ENCODE results near the gene ST3GAL4. TPM values are rescaled to one million over a fixed set of nuclear protein-coding genes. Genes with fewer than 3 reads are reported as not detected.

Gene ST3GAL4
- total RNA-seq, 4 donors from 2014 or later = 11.8 to 53.3 (median 34.8) TPM

DNA sequence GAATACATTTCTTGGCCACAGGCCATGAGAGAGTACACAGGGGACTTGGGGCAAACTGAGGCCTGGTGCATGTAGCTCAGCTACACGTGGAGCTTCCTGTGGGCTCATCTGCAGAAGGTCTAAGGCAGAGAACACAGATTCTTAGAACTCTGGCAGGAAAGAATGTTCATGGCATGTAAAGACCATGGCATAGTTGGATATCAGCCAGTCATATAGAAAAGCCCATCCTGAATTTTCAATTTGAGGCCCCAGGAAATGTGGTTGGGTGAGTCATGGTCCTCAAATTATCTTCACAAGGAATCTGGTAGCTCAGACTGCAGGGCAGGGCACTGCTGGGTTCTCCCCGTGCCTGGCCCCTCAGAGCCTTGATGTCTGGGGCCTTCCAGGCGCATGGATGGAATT, 13.7 kb upstream of the ST3GAL4 start:
- no peak for DNase-seq
- Histone ChIP-seq H3K36me3 (no peaks in the 10 kb centered on the region), H3K4me1 (peaks cover 0 to 6% of the 10 kb centered on the region in 2 donors), H3K27ac (no peak overlapping the region), H3K4me3 (no peak overlapping the region), H3K27me3 (no peaks in the 10 kb centered on the region), H3K9me3 (no peaks in the 10 kb centered on the region)
- intact Hi-C loops (cut with DNase I; ENCODE audit: low total_unique reads) = no loop called here
- no peak for TF ChIP-seq POLR2A (IDR thresholded peaks at IDR 0.05)
- TF ChIP-seq, protein P1, sequence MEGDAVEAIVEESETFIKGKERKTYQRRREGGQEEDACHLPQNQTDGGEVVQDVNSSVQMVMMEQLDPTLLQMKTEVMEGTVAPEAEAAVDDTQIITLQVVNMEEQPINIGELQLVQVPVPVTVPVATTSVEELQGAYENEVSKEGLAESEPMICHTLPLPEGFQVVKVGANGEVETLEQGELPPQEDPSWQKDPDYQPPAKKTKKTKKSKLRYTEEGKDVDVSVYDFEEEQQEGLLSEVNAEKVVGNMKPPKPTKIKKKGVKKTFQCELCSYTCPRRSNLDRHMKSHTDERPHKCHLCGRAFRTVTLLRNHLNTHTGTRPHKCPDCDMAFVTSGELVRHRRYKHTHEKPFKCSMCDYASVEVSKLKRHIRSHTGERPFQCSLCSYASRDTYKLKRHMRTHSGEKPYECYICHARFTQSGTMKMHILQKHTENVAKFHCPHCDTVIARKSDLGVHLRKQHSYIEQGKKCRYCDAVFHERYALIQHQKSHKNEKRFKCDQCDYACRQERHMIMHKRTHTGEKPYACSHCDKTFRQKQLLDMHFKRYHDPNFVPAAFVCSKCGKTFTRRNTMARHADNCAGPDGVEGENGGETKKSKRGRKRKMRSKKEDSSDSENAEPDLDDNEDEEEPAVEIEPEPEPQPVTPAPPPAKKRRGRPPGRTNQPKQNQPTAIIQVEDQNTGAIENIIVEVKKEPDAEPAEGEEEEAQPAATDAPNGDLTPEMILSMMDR (IDR thresholded peaks at IDR 0.05) = no peak

DNA sequence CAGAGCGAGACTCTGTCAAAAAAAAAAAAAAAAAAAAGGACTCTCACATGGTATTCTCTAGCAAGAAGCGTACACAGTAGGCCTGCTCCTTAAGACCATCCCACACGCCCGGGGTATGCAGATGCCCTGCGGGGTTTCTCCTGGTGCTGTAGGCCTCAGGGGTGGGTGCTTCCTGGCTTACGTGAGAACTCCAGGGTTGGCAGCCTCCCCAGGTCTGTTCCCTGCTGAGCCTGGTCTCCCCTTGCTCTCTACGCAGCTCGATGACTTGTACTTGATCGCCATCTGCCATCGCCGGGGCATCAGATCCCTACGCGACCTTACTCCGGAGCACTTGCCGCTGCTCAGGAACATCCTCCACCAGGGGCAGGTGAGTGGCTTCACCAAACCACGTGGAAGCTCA, 12.4 kb upstream of the ST3GAL4 start:
- H3K27me3 ChIP-seq = no peaks in the 10 kb centered on the region
- H3K27ac ChIP-seq = no peak overlapping the region
- no peaks in the 10 kb centered on the region for H3K36me3 ChIP-seq
- TF ChIP-seq, protein P1 (IDR thresholded peaks at IDR 0.05) = no peak
- TF ChIP-seq POLR2A (IDR thresholded peaks at IDR 0.05) = no peak
- peaks cover 0 to 9% of the 10 kb centered on the region in 2 donors for H3K4me1 ChIP-seq
- DNase-seq = no peak
- no peak overlapping the region for H3K4me3 ChIP-seq
- intact Hi-C loops (cut with DNase I; ENCODE audit: low total_unique reads) = no loop called here
- no peaks in the 10 kb centered on the region for H3K9me3 ChIP-seq

DNA sequence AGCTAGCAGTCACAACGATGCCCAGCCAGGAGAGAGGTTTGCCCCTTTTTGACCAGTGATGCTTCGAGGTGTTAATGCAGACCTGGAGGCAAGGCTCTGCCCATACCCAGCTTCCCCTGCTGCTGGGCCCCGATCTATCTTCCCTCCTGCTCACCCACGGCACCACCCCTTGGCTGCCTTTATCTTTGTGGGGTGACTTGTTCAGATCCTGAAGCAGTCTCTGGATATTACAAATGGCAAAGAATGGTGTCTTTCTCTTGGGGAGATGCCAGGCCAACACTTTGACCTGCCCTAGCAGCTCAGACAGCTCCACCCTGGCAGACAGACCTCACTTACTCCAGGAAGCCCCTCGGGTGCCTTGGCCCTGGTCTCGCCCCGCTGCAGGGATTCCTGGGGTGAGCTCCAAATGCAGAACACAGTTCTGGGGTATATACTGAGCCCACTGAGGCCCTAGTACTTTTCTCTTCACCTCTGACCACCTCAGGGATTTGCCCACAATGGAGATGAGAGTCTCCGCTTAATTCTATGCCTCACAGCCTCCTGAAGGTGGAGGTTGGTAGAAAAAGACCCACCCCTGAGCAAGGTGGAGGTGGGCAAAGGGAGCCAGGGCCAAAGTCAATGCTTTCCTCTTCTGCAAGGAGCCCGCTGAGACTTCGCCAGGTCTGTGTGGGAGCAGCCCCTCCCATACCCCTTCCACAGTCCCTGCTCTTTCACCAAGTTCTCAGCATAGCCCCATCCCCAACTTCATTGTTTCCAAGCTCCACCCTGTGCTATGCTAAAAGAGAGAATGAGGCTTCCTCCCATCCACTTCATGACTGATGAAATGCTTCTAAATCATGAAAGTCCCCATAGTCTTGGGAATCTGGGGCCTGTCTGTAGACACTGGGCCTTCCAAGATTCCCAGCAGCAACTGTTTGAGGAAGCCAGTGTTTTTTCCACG, 11.1 kb upstream of the ST3GAL4 start:
- intact Hi-C loops (cut with DNase I; ENCODE audit: low total_unique reads) = no loop called here
- Histone ChIP-seq H3K4me3 (no peak overlapping the region), H3K27ac (peak overlapping the region; percentile 81 to 88), H3K9me3 (no peaks in the 10 kb centered on the region), H3K27me3 (no peaks in the 10 kb centered on the region), H3K4me1 (peaks cover 0 to 12% of the 10 kb centered on the region in 2 donors), H3K36me3 (no peaks in the 10 kb centered on the region)
- TF ChIP-seq, protein P1 (IDR thresholded peaks at IDR 0.05) = no peak
- no peak for DNase-seq

DNA sequence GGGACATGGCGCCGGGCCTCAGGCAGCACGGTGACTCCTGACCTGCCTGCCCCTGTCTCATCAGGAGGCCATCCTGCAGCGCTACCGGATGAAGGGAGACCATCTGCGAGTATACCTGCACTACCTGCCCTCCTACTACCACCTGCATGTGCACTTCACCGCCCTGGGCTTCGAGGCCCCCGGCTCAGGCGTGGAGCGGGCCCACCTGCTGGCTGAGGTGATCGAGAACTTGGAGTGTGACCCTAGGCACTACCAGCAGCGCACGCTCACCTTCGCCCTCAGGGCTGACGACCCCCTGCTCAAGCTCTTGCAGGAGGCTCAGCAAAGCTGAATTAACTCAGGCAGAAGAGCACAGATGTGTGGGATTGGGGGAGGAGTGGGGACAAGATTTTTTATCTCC, 10.2 kb upstream of the ST3GAL4 start:
- DNase-seq = no peak
- intact Hi-C loops (cut with DNase I; ENCODE audit: low total_unique reads) = no loop called here
- no peaks in the 10 kb centered on the region for H3K9me3 ChIP-seq
- H3K27ac ChIP-seq = peak overlapping the region; percentile 81 to 88
- no peaks in the 10 kb centered on the region for H3K27me3 ChIP-seq
- peaks cover 0 to 13% of the 10 kb centered on the region in 2 donors for H3K4me1 ChIP-seq
- no peak overlapping the region for H3K4me3 ChIP-seq
- H3K36me3 ChIP-seq = no peaks in the 10 kb centered on the region
- TF ChIP-seq, protein P1 (IDR thresholded peaks at IDR 0.05) = no peak
- no peak for TF ChIP-seq POLR2A (IDR thresholded peaks at IDR 0.05)
